HEK293 (cell line): ENCODE data around the gene CCDC57.

Experiments
- CTCF ChIP-seq: fragments of 450-650 bp; formaldehyde crosslinking; IDR thresholded peaks from 2 replicates; pipeline ENCODE4 v1.5.1; 2016; ENCODE audit warnings: missing biosample characterization, missing genetic modification characterization
- REST ChIP-seq: fragments of 450-650 bp; formaldehyde crosslinking; IDR thresholded peaks from 2 replicates; pipeline ENCODE4 v1.5.1; 2016; ENCODE audit warnings: missing biosample characterization, missing genetic modification characterization
- YY1 ChIP-seq: fragments of 450-650 bp; formaldehyde crosslinking; IDR thresholded peaks from 2 replicates; pipeline ENCODE4 v1.5.1; 2018; ENCODE audit warnings: missing biosample characterization, missing genetic modification characterization
- ZEB2 ChIP-seq: fragments of 450-650 bp; formaldehyde crosslinking; IDR thresholded peaks from 2 replicates; pipeline ENCODE4 v1.5.1; 2016; ENCODE audit warnings: missing biosample characterization, missing genetic modification characterization
- ZNF121 ChIP-seq: fragments of 450-650 bp; formaldehyde crosslinking; IDR thresholded peaks from 2 replicates; pipeline ENCODE4 v1.5.1; 2016; ENCODE audit warnings: missing biosample characterization, missing genetic modification characterization
- ZNF138 ChIP-seq: fragments of 450-650 bp; formaldehyde crosslinking; IDR thresholded peaks from 2 replicates; pipeline ENCODE4 v1.5.1; 2016; ENCODE audit warnings: missing biosample characterization, missing genetic modification characterization, borderline replicate concordance
- ZNF660 ChIP-seq: fragments of 450-650 bp; IDR thresholded peaks from 2 replicates; pipeline ENCODE4 v1.5.1; 2018; ENCODE audit warnings: missing biosample characterization, mild to moderate bottlenecking, missing genetic modification characterization
- TF ChIP-seq, protein P1 (sequence below): fragments of 450-650 bp; formaldehyde crosslinking; IDR thresholded peaks from 2 replicates; pipeline ENCODE4 v1.5.1; 2017; ENCODE audit warnings: missing biosample characterization, missing genetic modification characterization
- TF ChIP-seq, protein P2 (sequence below): fragments of 450-650 bp; formaldehyde crosslinking; IDR thresholded peaks from 2 replicates; pipeline ENCODE4 v1.5.1; 2016; ENCODE audit warnings: missing biosample characterization, missing genetic modification characterization

DNA sequence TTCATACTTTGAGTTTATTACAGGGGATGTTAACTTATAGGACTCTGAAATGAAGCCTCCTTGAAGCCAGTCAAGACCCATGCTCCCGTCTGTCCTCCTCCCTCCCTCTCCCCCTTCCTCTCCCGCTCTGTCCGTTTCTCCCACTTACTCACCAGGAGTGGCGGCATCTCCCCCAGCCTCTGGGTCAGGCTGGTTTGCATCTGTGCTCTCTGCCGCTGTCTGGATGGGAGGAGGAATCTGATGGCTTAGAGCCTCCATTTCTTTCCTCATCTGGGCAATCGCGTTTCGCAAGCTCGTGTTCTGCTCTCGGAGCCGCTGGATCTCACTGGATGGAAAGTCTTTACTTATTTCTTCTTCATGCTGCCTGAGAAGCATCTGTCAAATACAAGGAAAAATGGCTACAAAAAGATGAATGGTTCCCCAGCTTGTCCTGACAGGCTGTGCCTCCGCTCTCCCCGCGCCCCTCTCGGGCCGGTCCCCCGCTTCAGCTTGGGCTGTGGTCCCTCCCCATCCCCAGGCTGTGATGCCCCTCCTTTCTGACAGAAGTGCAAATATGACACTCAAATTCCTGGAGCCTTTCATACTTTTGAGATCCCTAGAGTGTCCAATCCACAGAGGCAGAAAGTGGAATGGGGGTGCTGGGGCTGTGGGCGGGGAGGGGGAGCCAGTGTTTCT lies 40.0 kb downstream of the CCDC57 start:
- no peak for TF ChIP-seq ZNF660 (tag by site-specific recombination)
- no peak for TF ChIP-seq CTCF
- TF ChIP-seq, protein P1, sequence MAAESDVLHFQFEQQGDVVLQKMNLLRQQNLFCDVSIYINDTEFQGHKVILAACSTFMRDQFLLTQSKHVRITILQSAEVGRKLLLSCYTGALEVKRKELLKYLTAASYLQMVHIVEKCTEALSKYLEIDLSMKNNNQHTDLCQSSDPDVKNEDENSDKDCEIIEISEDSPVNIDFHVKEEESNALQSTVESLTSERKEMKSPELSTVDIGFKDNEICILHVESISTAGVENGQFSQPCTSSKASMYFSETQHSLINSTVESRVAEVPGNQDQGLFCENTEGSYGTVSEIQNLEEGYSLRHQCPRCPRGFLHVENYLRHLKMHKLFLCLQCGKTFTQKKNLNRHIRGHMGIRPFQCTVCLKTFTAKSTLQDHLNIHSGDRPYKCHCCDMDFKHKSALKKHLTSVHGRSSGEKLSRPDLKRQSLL (tag by site-specific recombination) = no peak
- TF ChIP-seq ZEB2 = no peak
- TF ChIP-seq ZNF138 (tag by site-specific recombination) = no peak
- TF ChIP-seq, protein P2, sequence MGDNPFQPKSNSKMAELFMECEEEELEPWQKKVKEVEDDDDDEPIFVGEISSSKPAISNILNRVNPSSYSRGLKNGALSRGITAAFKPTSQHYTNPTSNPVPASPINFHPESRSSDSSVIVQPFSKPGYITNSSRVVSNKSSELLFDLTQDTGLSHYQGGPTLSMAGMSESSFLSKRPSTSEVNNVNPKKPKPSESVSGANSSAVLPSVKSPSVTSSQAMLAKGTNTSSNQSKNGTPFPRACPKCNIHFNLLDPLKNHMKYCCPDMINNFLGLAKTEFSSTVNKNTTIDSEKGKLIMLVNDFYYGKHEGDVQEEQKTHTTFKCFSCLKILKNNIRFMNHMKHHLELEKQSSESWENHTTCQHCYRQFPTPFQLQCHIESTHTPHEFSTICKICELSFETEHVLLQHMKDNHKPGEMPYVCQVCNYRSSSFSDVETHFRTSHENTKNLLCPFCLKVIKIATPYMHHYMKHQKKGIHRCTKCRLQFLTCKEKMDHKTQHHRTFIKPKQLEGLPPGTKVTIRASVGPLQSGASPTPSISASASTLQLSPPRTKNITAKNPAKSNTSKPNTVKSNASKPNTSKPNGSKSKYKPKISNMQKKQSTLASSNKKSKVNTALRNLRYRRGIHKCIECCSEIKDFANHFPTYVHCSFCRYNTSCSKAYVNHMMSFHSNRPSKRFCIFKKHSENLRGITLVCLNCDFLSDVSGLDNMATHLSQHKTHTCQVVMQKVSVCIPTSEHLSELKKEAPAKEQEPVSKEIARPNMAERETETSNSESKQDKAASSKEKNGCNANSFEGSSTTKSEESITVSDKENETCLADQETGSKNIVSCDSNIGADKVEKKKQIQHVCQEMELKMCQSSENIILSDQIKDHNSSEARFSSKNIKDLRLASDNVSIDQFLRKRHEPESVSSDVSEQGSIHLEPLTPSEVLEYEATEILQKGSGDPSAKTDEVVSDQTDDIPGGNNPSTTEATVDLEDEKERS (tag by site-specific recombination) = no peak
- TF ChIP-seq REST (tag by site-specific recombination) = no peak
- no peak for TF ChIP-seq ZNF121
- TF ChIP-seq YY1 = no peak
